HepG2 (cell line): Measurements from ENCODE around the gene NCOA6. TPM values are rescaled to one million over a fixed set of nuclear protein-coding genes. Genes with fewer than 3 reads are reported as not detected.

Experiments used
- ATAC-seq: fragments of 200-7000 bp; cut with Tn5 transposase; 3 replicates; pipeline ENCODE4 v1.9.1; 2020; ENCODE audit warnings: mild to moderate bottlenecking, moderate library complexity
- BruUV-seq: library from RNA; stranded (reverse); fragments of 400-500 nt; replicated peaks from 2 replicates; lab custom pipeline; 2021; lab: Mats Ljungman, UMichigan
- CTCF ChIA-PET: fragments of 300-600 bp; formaldehyde crosslinking; extraction: SDS; loops from one replicate; lab custom pipeline; 2021; ENCODE audit warnings: low total read pairs, inconsistent platforms, low intra/inter-chr PET ratio; lab: Yijun Ruan, JAX
- POLR2A ChIA-PET: fragments of 350-600 bp; sonication (Branson Sonifier 250); formaldehyde crosslinking; loops from one replicate; lab custom pipeline; 2020; ENCODE audit warnings: antibody characterized with exemption, inconsistent platforms; lab: Yijun Ruan, JAX
- DNase-seq: peaks from one replicate; pipeline ENCODE4 v3.0.0-alpha.2; 2015; ENCODE audit warnings: low spot score
- FAIRE-seq: peaks from 3 replicates; lab custom pipeline; 2011; peaks lifted over from hg19 to GRCh38; lab: Jason Lieb, UNC
- H2AFZ ChIP-seq: one replicate; pipeline ENCODE4 v1.6.1; 2011; ENCODE audit warnings: low read length, inconsistent platforms
- H3K27ac ChIP-seq: fragments of 300-600 bp; 3 replicates; pipeline ENCODE4 v1.8.0; 2011; ENCODE audit warnings: mixed run types, mild to moderate bottlenecking, mixed read lengths, low read length, inconsistent platforms; ENCODE audit not compliant: insufficient read depth; ENCODE audit errors: extremely low read length
- H3K27me3 ChIP-seq, 2 experiments: fragments of 200-600 bp in 1 of 2; 2 replicates in 1 of 2; 3 replicates in 1 of 2; pipeline versions ENCODE4 v1.6.0 to v1.8.0; 2011; ENCODE audit warnings: low read length in 2 of 2, mild to moderate bottlenecking in 2 of 2, moderate library complexity in 2 of 2, inconsistent platforms in 1 of 2; ENCODE audit not compliant: insufficient read depth in 2 of 2, control insufficient read depth in 1 of 2
- H3K36me3 ChIP-seq, 2 experiments: fragments of 200-600 bp in 1 of 2; replicated peaks in 1 of 2; 2 replicates in 1 of 2; 3 replicates in 1 of 2; pipeline versions ENCODE4 v1.5.1 to v1.8.0; 2011; ENCODE audit warnings: low read length in 2 of 2, inconsistent platforms in 1 of 2; ENCODE audit not compliant: insufficient read depth in 2 of 2, control insufficient read depth in 1 of 2
- H3K4me1 ChIP-seq: 2 replicates; pipeline ENCODE4 v1.5.1; 2012; ENCODE audit warnings: low read length, inconsistent platforms; ENCODE audit not compliant: insufficient read depth
- H3K4me2 ChIP-seq: 2 replicates; pipeline ENCODE4 v1.6.0; 2011; ENCODE audit warnings: low read depth, low read length, inconsistent platforms
- H3K4me3 ChIP-seq, 3 experiments: fragments of 200-600 bp in 1 of 3; sonication (generic), shearing (Covaris generic) in 1 of 3; replicated peaks in 1 of 3; 2 replicates each; pipeline ENCODE4 v1.5.1; 2011 to 2016; ENCODE audit warnings: low read length in 3 of 3, inconsistent platforms in 2 of 3, low read depth in 2 of 3, mild to moderate bottlenecking in 2 of 3, control low read depth in 1 of 3, mixed read lengths in 1 of 3; ENCODE audit not compliant: insufficient read depth in 1 of 3
- H3K79me2 ChIP-seq: one replicate; pipeline ENCODE4 v1.6.1; 2011; ENCODE audit warnings: low read length, inconsistent platforms; ENCODE audit not compliant: insufficient read depth
- H3K9ac ChIP-seq: 2 replicates; pipeline ENCODE4 v1.6.0; 2011; ENCODE audit warnings: mild to moderate bottlenecking, low read depth, low read length, inconsistent platforms; ENCODE audit not compliant: insufficient read depth
- H3K9me3 ChIP-seq: 2 replicates; pipeline ENCODE4 v1.5.1; 2012; ENCODE audit warnings: mild to moderate bottlenecking, low read length
- H4K20me1 ChIP-seq: 2 replicates; pipeline ENCODE4 v1.6.0; 2011; ENCODE audit warnings: inconsistent platforms, mild to moderate bottlenecking, low read length, moderate library complexity; ENCODE audit not compliant: insufficient read depth
- FOXA3 ChIP-seq: IDR thresholded peaks from 2 replicates; pipeline ENCODE4 v1.6.1; 2016; ENCODE audit warnings: missing genetic modification reagents, missing compliant biosample characterization
- RXRB ChIP-seq: IDR thresholded peaks from 2 replicates; pipeline ENCODE4 v1.6.1; 2016; ENCODE audit warnings: borderline replicate concordance, missing genetic modification reagents, missing compliant biosample characterization
- ZBTB4 ChIP-seq: sonication (generic); formaldehyde crosslinking; IDR thresholded peaks from 2 replicates; pipeline ENCODE4 v1.4.0; 2020; ENCODE audit warnings: missing genetic modification reagents, mild to moderate bottlenecking, borderline replicate concordance
- ZNF460 ChIP-seq: sonication (generic); formaldehyde crosslinking; IDR thresholded peaks from 2 replicates; pipeline ENCODE4 v1.5.1; 2020; ENCODE audit warnings: missing genetic modification reagents, mild to moderate bottlenecking, borderline replicate concordance
- ZNF609 ChIP-seq: sonication (generic); formaldehyde crosslinking; IDR thresholded peaks from 2 replicates; pipeline ENCODE4 v1.4.0; 2020; ENCODE audit warnings: mild to moderate bottlenecking, missing genetic modification reagents, borderline replicate concordance
- ZNF746 ChIP-seq: sonication (generic); formaldehyde crosslinking; IDR thresholded peaks from 2 replicates; pipeline ENCODE4 v1.8.0; 2022; ENCODE audit warnings: mild to moderate bottlenecking, missing genetic modification reagents
- ZNF770 ChIP-seq: sonication (generic); formaldehyde crosslinking; IDR thresholded peaks from 2 replicates; pipeline ENCODE4 v1.5.0; 2020; ENCODE audit warnings: mild to moderate bottlenecking, missing genetic modification reagents
- ZNF780A ChIP-seq: sonication (generic); formaldehyde crosslinking; IDR thresholded peaks from 2 replicates; pipeline ENCODE4 v1.8.0; 2022; ENCODE audit warnings: mild to moderate bottlenecking, missing genetic modification reagents, moderate library complexity
- WGBS: methylation state at CpG from one replicate; pipeline ENCODE4 v1.1.6; 2017; ENCODE audit warnings: low lambda C conversion rate; 5-methylcytosine and 5-hydroxymethylcytosine counted together
- in situ Hi-C: cut with HindIII; loops from 2 replicates; pipeline ENCODE4 v1.10.0; 2017; ENCODE audit warnings: low pct_unique_long_range_greater_than_20kb; ENCODE audit not compliant: extremely low pct_ligation_motif_present
- intact Hi-C: fragments of 100-400 bp; cut with micrococcal nuclease; formaldehyde crosslinking; loops from one replicate; pipeline ENCODE4 v1.10.0; 2022; ENCODE audit not compliant: unreplicated experiment
- polyA plus RNA-seq, 8 experiments: library from polyadenylated mRNA; depleted of rRNA in 3 of 8; stranded (reverse) in 7 of 8; unstranded in 1 of 8; fragments of >200 nt; fragmentation: Illumina TruSeq in 4 of 8; extraction: Trizol in 4 of 8; gene quantifications; 2 replicates each; pipeline versions ENCODE4 v1.2.1 to v1.2.3, GENCODE V29; 2011 to 2016; ENCODE audit warnings: low read depth in 4 of 8, missing spikeins in 1 of 8, mixed read lengths in 1 of 8; ENCODE audit not compliant: insufficient read depth in 1 of 8
- total RNA-seq, 5 experiments: library from RNA; depleted of rRNA; stranded (reverse); fragments of >200 nt; fragmentation: Illumina TruSeq; extraction: Trizol; gene quantifications; 2 replicates each; pipeline ENCODE4 v1.2.3, GENCODE V29; 2016; ENCODE audit warnings: low read depth in 1 of 5
- TF ChIP-seq, protein P1 (sequence below): sonication (generic); formaldehyde crosslinking; IDR thresholded peaks from 2 replicates; pipeline ENCODE4 v1.8.1; 2022; ENCODE audit warnings: mild to moderate bottlenecking, missing genetic modification reagents
- TF ChIP-seq, protein P2 (sequence below): sonication (generic); formaldehyde crosslinking; IDR thresholded peaks from 2 replicates; pipeline ENCODE4 v1.4.0; 2020; ENCODE audit warnings: missing genetic modification reagents

The NCOA6 gene
- total and polyA plus RNA-seq, 2 of the 13 experiments (the other 11 are each of a cell fraction or from before 2014, with no cell fraction given): 11.2 to 29.3 TPM

DNA sequence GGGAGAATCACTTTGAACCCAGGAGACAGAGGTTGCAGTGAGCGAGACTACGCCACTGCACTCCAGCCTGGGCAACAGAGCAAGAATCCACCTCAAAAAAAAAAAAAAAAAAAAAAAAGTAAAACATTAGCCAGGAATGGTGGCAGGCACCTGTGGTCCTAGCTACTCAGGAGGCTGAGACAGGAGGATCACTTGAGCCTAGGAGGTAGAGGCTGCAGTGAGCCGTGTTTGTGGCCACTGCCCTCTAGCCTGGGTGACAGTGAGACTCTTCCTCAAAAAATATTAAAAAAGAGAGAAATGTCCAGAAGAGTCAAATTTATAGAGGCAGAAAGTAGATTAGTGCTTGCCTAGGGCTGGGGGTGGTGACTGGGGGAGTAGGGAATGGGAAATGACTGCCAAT lies 141.8 kb downstream of the NCOA6 start:
- no peak overlapping the region for H3K27ac ChIP-seq
- H2AFZ ChIP-seq: no peak overlapping the region
- no peaks in the 10 kb centered on the region for H3K9me3 ChIP-seq
- ChIA-PET POLR2A (no interaction called here), CTCF (no interaction called here)
- DNase-seq (no peak), FAIRE-seq (no peak), ATAC-seq (no peak)
- peaks cover 15% of the 10 kb centered on the region for H3K4me1 ChIP-seq
- no peaks in the 10 kb centered on the region for H4K20me1 ChIP-seq
- 55% methylated on average over 3 of the region's 3 CpGs for WGBS
- H3K79me2 ChIP-seq: no peaks in the 10 kb centered on the region
- no peak overlapping the region for H3K4me2 ChIP-seq
- no TSS peak for BruUV-seq
- no peaks in the 10 kb centered on the region for H3K36me3 ChIP-seq
- H3K27me3 ChIP-seq: no peaks in the 10 kb centered on the region
- H3K9ac ChIP-seq: no peak overlapping the region
- in situ Hi-C loops: no loop called here
- intact Hi-C loops: no loop called here
- no peak overlapping the region for H3K4me3 ChIP-seq
- TF ChIP-seq ZNF460 (CRISPR knock-in tag) (0 out of 2 replicates have a peak, but pooled peaks have one; percentile 16), RXRB (no peak), ZBTB4 (CRISPR knock-in tag) (no peak), ZNF746 (0 out of 2 replicates have a peak, but pooled peaks have one; percentile 30), ZNF780A (CRISPR knock-in tag) (no peak), ZNF770 (CRISPR knock-in tag) (peak; percentile 94), FOXA3 (no peak), ZNF609 (CRISPR knock-in tag) (no peak)
- TF ChIP-seq, protein P1, sequence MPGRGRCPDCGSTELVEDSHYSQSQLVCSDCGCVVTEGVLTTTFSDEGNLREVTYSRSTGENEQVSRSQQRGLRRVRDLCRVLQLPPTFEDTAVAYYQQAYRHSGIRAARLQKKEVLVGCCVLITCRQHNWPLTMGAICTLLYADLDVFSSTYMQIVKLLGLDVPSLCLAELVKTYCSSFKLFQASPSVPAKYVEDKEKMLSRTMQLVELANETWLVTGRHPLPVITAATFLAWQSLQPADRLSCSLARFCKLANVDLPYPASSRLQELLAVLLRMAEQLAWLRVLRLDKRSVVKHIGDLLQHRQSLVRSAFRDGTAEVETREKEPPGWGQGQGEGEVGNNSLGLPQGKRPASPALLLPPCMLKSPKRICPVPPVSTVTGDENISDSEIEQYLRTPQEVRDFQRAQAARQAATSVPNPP (CRISPR knock-in tag): no peak
- TF ChIP-seq, protein P2, sequence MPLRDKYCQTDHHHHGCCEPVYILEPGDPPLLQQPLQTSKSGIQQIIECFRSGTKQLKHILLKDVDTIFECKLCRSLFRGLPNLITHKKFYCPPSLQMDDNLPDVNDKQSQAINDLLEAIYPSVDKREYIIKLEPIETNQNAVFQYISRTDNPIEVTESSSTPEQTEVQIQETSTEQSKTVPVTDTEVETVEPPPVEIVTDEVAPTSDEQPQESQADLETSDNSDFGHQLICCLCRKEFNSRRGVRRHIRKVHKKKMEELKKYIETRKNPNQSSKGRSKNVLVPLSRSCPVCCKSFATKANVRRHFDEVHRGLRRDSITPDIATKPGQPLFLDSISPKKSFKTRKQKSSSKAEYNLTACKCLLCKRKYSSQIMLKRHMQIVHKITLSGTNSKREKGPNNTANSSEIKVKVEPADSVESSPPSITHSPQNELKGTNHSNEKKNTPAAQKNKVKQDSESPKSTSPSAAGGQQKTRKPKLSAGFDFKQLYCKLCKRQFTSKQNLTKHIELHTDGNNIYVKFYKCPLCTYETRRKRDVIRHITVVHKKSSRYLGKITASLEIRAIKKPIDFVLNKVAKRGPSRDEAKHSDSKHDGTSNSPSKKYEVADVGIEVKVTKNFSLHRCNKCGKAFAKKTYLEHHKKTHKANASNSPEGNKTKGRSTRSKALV (CRISPR knock-in tag): no peak
